Measurements from ENCODE around the gene ALDH1B1. TPM values are rescaled to one million over a fixed set of nuclear protein-coding genes. Genes with fewer than 3 reads are reported as not detected.

Gene ALDH1B1
- total and polyA plus RNA-seq, 9 of the 15 experiments (the other 6 are each of a cell fraction or from before 2014, with no cell fraction given), result 8.6 to 46.5 (median 30.8) TPM

DNA sequence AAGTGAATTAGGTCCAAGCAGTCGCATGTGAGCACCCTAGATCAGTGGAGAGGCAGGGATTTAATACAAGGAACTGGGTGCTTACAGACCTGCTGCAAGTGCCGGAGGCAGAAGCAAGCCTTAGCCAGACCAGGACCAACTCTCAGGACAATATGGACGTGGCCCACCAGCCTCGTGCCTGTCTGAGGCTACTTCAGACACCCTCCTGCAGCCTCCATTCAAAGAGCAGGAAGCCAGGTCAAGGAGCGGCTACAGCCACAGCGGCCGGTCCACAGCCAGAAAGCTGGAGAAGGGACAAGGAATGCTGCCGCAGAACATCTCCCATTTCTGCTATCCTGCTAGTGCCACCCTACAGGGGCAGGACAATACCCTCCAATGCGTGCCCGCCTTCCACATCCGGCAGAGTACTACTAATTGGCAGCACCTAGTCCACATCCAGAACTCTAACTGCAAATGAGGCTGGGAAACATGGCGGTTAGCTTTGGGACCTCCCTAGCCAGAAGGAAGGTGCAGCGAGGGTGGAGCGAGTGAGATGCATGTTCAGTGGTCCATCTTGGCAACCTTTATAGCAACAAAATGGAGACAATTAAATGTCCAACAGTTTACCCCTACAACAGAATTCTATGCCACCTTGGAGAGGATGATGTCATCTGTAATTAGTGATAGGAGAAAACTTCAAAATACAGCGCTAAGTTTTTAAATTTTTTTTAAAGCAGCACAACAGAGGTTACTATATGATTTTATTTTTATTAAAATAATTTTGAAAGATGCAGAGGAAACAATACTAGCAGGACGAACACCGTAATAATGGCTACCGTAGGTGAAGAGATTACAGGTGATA, 1.0 kb upstream of the ALDH1B1 start:
- H3K4me1 ChIP-seq (replicated peaks in 1 of 2; ENCODE audit: control insufficient read depth in 2 of 2, insufficient read depth in 2 of 2, low read length in 2 of 2), result peaks cover 38 to 47% of the 10 kb centered on the region in 2 experiments
- ChIA-PET CTCF (ENCODE audit: low intra/inter-chr PET ratio) (no interaction called here), POLR2A (interaction anchor here (0.7 kb wide), 1 partner anchor 539 kb away, joined by 3 read pairs; no protein-coding TSS in a partner anchor)
- H3K27me3 ChIP-seq (ENCODE audit: control insufficient read depth in 2 of 2, insufficient read depth in 2 of 2, low read length in 2 of 2), result no peaks in the 10 kb centered on the region
- H3K4me2 ChIP-seq (ENCODE audit: insufficient read depth, low read length), result peak overlapping the region; percentile 96
- peak overlapping the region; percentile 94 for H2AFZ ChIP-seq (ENCODE audit: low read depth, low read length)
- no peak overlapping the region; the same call in 2 of the 3 replicates for H3K27ac ChIP-seq (ENCODE audit: extremely low read depth, low read depth, low read length)
- WGBS (ENCODE audit: insufficient coverage, low coverage, missing lambda C conversion rate), result 79% methylated on average over 18 of the region's 18 CpGs
- peaks cover 25% of the 10 kb centered on the region; the same call in 2 of the 3 replicates for H3K36me3 ChIP-seq (ENCODE audit: control insufficient read depth, insufficient read depth, low read length)
- H3K79me2 ChIP-seq (ENCODE audit: control insufficient read depth, insufficient read depth, low read length), result peaks cover 31% of the 10 kb centered on the region
- H4K20me1 ChIP-seq (replicated peaks; ENCODE audit: control insufficient read depth, insufficient read depth, low read length), result no peaks in the 10 kb centered on the region; the same call in 1 of the 2 replicates
- H3K9ac ChIP-seq (ENCODE audit: insufficient read depth in 1 of 2, low read depth in 2 of 2, low read length in 2 of 2), result peak overlapping the region; percentile 28 to 85; a peak in 3 of 4 replicates
- no peak for TF ChIP-seq HBP1 (CRISPR knock-in tag; IDR thresholded peaks at IDR 0.05)
- TF ChIP-seq ATF3 (IDR thresholded peaks at IDR 0.05), result peak; percentile 68
- TF ChIP-seq ATF3 (CRISPR knock-in tag; conservative IDR thresholded peaks at IDR 0.05), result no peak
- FAIRE-seq, result no peak
- intact Hi-C loops (cut with micrococcal nuclease), result loop anchor here (2.0 kb wide), 1 partner anchor 487 kb away; the partner anchor contains the start of gene SLC25A51
- ATAC-seq, result no peak
- in situ Hi-C loops (cut with MboI), result no loop called here
- no peaks in the 10 kb centered on the region for H3K9me1 ChIP-seq (ENCODE audit: control insufficient read depth, insufficient read depth, low read length)
- no peaks in the 10 kb centered on the region for H3K9me3 ChIP-seq (replicated peaks; ENCODE audit: control insufficient read depth, insufficient read depth, low read depth, low read length)
- H3K4me3 ChIP-seq, result peak overlapping the region; percentile 83
- no TSS peak for BruUV-seq (replicated peaks)
- DNase-seq (ENCODE audit: extremely low read depth in 1 of 4, low spot score in 3 of 4), result no peak
